Placental epithelial cell (primary cell): Measurements from ENCODE around the gene OGT. TPM values are rescaled to one million over a fixed set of nuclear protein-coding genes. Genes with fewer than 3 reads are reported as not detected.

Experiments
- small RNA-seq: library from RNA; depleted of rRNA; stranded (forward); fragments of <200 nt; gene quantifications from one replicate; pipeline ENCODE3, GENCODE V24; 2012
- total RNA-seq: library from RNA; depleted of rRNA; stranded (reverse); fragments of >200 nt; gene quantifications from 2 replicates; pipeline ENCODE4 v1.2.3, GENCODE V29; 2012

The OGT gene
- 146 and 180 TPM in 2 replicates for total RNA-seq

GRCh38 chrX:71532753-71533425 is at the start of gene OGT:
Gene OGT (plus strand): TSS chrX:71533104. CDS start chrX:71533300, 196 bp downstream.

GRCh38 chrX:71578253-71579135 is 45.6 kb downstream of the OGT start, which contains the start of gene GCNA:
Gene GCNA (plus strand): TSS chrX:71578437. CDS start chrX:71580822, 2,385 bp downstream.

GRCh38 chrX:71618303-71618721 is 85.4 kb downstream of the OGT start, which contains the start of gene CXCR3:
Gene CXCR3 (minus strand): TSS chrX:71618511. CDS start chrX:71618449, 62 bp downstream.

Small RNA genes within 50 kb of the gene (small RNA-seq; reads per million reads assigned to genes)
- gene RF00019 = not detected

Other genes starting within 250 kb of the OGT start
- 382 and 528 TPM in 2 replicates for gene NONO, start 249.5 kb upstream of the OGT start, total RNA-seq
- gene ITGB1BP2, start 231.4 kb upstream of the OGT start, total RNA-seq = 0.98 and 3.1 TPM in 2 replicates
- gene TAF1, start 166.7 kb upstream of the OGT start, total RNA-seq = 17.1 and 38.9 TPM in 2 replicates
- gene GCNA, start 45.3 kb downstream of the OGT start, total RNA-seq = 2.3 and 4.7 TPM in 2 replicates
- 0.11 TPM in 1 of 2 replicates, not detected in the other for gene CXCR3, start 85.4 kb downstream of the OGT start, total RNA-seq
- gene CXorf49, start 185.2 kb downstream of the OGT start, total RNA-seq = 0.39 TPM in 1 of 2 replicates, not detected in the other
- gene CXorf49B, start 230.2 kb downstream of the OGT start, total RNA-seq = 0.39 TPM in 1 of 2 replicates, not detected in the other